GM21360 (cell line): Measurements from ENCODE around the gene CDH13.

Experiments used
- ATAC-seq: cut with Tn5 transposase; IDR thresholded peaks from one replicate; pipeline ENCODE4 v1.9.1; 2021; ENCODE audit warnings: mild to moderate bottlenecking, moderate library complexity; ENCODE audit not compliant: unreplicated experiment

Gene CDH13

DNA sequence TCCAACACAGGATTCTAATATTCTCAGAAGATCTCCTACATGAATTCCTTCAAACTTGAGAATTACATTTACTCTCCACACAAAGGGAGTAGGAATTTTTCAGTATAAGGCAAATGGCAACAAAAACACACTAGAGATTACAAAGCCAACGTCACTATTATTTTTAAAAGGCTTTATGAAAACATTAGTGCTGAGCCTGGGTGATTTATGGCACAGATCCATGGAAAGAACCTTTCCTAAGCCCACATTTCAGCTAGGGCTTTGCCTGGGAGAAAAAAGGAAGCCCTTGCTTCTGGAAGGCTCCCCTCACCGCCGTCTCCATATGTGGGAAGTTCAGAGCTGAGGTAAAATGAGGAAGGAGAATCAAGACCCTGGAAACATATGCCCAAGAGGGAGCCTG is 681.6 kb downstream of the CDH13 start:
- ATAC-seq: no peak

DNA sequence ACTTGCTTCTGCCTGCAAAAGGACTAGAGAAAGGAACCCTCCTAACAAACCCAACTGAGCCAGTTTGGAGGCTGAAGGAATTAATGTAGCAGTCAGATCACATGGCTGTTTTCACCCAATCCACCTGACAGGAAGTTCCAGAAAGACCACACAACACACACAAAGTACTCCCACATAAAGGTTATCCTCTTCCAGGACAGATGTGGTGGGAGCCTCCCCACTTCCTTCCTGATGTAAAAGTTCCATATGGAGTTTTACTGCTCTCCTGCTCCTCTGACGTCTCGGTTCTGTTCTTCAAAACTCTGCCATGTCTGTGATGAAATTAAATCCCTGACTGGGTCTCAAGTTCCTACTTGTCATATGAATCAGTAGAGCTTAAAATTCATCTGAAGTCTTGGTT is 684.0 kb downstream of the CDH13 start:
- ATAC-seq: no peak

DNA sequence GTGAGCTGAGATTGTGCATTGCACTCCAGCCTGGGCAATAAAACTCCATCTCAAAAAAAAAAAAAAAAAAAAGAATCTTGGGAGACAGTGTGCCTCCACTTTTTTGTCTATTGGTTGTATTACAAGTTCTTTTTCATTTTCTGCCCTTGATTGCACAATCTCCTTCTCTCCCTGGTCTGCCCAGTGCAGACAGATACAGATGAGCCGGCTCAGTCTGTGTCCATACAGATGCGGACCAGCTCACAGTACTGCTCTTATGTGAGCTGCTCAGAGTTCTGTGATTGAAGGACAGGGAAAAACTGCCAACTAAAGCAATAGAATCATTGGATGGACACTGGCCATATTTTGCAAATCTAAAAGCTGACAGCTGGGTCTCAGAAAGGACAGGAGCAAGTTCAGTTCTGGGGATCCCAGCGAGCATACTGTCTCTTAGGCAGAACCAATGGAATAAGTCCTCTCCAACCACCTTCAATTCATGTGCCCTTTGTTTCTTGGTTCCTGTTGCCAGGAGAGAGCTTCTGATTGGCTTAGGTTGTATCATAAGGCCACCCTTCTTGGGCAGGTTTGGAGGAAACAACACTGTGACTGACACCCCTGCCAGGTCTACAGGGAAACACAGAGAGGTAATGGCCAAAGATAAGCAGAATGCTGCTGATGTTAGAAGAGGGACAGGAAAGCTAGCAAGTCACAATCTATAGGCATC is 685.4 kb downstream of the CDH13 start:
- no peak for ATAC-seq

DNA sequence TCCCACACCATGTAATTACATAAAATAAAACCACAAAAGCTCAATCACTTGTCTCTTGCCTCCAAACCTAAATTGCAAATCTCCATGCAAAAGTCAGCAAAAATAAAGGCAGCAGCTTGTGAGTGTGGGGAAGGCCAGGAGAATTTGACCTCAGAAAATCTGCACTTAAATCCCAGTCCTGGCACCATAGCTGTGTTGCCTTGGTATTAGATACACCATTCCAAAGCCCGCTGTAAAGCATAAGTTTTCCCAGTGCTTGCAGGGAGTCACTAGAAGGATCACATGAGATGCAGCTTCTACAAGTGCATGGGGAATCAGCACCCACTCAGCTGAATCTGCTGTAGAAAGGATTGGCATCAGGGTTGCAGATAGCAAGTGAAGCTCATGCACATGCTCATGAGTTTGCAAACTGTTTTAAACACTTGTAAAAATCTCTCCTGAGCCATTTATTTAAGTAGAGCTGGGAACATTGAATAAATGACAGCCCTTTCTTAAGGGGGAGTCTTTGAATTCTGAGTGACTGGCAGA is 686.0 kb downstream of the CDH13 start:
- no peak for ATAC-seq

DNA sequence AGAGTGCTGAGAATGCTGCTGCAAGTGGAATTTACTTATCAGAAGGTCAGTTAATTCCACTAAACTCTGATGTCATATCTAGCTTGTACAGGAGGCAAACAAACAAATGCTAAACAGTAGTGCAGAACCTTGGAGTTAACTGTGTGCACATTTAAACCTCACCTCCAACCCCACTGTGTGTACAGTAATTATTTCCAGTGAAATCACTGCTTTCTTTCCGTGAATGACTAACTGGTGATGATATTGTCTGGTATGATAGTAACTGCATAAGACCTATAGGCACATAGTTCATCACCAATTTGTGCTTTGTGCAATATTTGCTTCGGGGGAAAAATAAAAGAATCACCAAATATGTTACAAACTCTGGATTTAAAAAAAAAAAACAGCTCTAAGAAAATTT is 688.5 kb downstream of the CDH13 start:
- no peak for ATAC-seq

DNA sequence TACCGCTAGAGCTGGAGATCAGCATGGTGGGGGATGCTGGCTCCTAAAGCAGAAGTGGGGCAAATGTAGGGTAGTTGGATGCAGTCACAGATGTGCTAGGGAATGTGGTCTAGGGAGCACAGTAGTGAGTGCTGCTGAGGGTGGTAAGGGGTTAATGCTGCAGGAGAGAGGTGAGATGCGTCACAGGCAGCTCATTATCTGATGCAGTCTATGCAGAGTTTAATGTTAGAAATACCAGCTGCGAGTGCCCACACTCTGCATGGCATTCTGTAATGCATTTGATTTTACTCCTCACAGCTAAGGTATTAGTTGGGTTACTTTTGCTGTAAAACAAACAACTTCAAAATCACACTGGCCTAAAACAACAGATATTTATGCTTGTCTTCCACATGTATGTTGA is 689.7 kb downstream of the CDH13 start:
- no peak for ATAC-seq

DNA sequence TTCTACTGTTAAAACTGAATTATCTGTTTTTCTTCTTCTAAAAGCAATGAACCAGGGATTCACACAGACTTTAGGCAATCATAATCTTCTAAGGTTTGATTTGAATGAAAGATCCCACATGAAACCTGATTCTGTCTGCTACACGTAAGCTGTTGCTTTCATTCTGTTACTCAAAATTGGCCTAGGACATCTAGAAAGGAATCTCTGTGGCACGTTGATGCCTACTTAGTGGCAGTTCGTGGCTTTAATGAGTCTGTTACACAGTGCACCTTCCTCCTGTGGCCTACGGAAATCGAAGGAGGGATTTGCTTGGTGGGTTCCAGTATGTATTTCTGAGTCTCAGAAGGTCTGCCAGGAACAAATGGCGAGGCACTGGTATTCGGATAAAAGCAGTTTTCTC is 691.6 kb downstream of the CDH13 start:
- no peak for ATAC-seq

DNA sequence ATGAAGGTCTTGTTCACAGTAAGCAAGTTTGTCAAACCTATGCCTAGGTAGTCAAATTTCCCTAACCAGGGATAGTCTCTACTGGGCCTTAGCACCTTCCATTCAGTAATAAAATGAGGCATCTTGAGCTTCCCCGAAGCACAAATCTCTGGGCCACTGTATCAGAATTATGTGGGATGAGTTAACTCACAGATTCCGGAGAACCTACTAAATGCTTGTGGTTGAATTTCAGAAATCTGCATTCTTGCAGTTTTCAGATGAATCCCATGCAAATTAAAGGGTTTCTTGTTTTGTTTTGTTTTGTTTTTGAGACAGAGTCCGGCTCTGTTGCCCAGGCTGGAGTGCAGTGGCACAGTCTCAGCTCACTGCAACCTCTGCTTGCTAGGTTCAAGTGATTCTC is 702.2 kb downstream of the CDH13 start:
- ATAC-seq: no peak

DNA sequence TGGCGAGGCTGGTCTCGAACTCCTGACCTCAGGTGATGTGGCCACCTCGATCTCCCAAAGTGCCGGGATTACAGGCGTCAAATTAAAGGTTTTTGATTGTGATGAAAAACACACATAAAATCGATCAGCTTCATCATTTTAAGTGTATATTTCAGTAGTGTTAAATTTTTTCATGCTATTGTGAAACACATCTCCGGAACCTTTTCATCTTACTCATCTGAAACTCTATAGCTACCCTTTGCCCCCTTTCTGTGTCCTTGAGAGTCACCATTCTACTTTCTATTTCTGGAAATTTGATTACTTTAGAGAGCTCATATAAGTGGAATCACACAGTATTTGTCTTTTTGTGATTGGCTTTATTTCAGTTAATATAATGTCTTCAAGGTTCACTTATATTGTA is 702.7 kb downstream of the CDH13 start:
- no peak for ATAC-seq

DNA sequence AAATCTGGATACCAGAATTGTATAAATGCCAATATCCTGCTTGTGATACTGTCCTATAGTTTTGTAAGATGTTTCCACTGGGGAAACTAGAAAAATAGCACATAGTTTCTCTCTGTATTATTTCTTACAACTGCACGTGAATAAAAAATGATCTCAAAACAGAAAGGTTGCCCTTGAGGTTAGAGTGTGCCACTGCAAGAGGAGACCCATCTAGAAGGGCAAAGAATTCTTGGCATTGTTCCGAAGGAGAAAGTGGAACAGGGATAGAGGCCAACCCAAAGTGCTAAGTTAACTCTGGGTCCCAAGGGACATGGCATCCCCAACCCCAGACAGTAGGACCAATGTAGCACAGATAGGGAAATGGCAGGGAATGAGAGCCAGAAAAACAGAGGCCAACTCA is 703.5 kb downstream of the CDH13 start:
- no peak for ATAC-seq

DNA sequence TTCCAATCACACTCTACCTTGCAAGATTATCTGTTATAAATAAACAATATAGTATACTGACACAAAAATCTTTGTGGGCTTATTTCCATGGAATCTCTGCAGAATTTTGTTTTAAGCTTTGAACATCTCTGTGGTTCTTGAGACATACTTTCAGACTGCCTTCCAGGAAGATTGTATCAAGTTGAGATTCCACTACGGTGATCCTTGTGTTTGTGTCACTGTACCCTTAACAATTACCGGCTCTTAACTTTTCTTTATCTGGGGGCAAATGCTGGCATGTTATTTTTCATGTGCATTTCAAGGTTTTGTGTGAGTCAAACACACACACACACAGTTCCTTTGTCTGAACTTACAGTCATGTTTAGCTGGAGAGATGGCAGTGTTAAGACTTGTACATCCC is 708.3 kb downstream of the CDH13 start:
- no peak for ATAC-seq

DNA sequence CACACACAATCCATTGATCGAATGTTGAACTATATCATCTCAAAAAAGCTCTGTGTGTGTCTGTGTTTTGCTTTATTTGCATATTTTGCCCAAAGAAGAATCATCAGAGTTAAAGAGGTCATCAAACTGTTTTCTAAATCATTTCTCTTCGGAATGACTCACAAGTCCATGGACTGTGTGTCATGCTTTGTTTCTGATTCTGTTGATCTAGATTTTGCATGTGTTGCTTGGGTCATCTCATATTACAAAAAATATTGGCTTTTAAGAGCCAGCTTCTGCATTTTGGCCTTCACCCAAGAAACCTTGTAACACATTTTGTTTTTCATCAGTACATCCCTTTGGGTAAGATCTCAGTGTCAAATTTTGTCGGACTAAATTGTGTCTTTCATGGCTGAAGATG is 709.8 kb downstream of the CDH13 start:
- ATAC-seq: no peak

DNA sequence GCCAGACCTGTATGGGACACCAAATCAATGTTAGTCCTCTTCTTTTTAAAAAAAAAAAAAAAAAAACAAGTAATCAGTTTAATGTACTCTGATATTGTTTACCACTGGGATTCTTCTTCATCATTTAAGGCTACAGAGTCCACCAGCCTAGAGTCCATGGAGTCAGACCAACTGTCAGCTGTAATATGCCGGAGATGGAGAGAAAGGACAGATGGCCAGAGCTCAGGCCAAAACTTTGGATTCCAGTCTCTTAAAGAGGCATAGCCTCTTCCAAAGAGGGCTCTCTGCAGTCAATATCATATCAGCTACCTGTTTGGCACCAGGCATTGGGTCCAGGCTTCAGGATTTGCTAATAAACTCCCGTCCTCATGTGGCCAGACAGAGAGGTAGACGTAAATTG is 711.4 kb downstream of the CDH13 start:
- ATAC-seq: no peak

DNA sequence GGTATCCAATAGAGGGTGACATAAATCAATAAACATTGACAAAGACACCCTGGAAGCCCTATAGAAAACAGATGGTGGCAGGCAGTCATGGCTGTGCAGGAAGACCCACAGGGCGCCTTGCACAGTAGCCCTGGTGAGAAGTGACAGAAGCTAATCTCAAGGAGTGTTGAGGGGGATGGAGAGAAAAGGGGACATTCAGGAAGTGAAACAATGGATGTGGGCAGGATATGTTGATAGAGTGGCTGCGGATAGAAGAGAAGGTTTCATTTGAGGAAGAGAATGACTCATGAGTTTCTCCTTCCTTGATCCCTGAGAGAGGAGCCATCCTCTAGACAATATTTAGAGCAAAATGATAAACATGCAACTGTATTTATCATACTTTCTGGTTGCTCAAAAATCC is 712.2 kb downstream of the CDH13 start:
- ATAC-seq: no peak

DNA sequence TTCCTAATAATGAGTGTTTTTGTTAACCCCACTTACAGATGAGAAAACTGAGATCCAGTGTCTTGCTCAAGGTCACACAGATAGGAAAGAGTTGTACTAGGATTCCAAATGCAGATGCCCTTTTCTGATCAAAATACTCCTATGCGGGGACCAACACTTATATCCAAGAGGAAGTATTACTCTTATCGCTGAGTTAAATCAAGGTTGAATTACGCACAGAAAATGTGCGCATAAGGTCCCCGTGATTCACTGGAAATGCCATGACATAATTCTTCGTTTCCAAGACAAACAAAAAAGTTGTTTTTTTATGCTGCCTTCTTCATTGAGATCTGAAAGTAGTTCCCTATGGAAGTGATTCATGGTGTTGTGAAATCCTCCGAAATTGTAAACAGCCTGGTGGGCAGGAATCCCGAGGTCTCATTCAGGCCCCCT is 717.2 kb downstream of the CDH13 start:
- ATAC-seq: no peak

DNA sequence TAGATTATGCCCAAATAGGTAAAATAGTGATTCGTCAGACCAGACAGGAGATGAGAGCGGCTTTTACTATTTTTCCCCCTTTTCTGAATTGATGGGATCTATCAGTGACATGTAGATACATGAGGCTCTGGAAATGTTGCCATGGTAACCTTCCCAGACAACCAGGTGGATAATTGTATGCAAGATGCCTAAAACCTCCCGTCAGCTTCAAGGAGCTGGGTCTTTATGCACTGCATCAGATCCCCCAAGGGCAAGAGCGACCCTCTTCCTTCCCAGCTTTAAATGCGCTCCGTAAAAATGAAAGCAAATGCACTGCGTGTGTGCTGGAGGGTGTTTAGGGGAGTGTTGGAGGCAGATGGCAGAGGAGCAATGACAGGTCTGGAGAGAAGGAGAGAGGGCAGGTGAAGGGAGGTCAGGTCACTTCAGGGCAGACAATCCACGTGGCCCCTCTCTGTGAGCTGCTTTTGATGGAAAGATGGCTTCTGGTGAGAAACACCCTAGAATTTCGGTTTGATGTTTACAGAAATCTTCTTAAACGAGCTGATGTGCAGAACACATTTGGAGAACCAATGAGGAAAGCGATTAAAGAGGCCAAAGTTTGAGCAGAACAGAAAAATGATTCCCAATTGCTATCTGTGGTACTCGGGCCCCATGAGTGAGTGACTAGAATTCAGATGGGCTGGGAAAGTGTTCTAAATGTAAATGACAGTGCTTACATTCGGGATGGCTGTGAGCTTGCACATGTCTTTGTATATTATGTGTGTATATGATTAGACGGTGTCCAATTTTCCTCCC is 719.3 kb downstream of the CDH13 start:
- no peak for ATAC-seq

DNA sequence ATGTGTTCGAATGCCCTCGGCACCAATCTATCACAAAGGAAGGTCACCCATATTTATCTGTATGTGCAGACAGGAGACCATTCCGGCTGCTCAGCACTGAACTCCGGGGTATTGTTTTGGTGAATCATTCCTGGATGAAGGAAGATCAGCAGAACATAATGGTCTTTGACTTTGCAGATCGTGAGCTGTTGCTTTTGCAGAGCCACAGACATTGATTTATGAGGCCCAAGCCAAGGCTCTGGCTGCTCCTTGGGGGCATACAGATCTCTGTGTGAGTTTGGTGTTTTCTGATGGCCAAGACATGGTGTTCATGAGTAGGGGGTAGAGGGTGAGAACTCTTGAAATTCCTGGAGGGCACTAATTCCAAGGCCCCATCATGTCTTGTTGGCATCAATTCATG is 722.2 kb downstream of the CDH13 start:
- no peak for ATAC-seq

DNA sequence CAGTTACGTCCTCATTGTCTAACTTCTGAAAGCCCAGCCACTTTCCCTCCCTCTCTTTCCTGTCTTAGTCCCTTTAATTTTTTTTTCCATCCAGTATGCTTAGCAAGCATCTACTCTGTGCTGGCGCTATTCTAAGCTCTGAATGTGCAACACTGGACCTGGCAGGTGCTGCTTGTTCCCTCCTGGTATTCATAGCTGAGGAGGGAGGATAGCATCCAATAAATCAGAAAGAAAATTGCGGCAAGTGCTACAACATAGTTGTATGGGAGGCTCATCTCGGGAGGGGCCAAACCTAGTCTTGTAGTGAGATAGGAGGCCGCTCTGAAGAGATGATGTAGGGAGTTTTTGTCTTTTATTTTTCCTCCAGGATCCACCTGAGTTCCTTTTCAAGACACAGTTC is 723.7 kb downstream of the CDH13 start:
- no peak for ATAC-seq

DNA sequence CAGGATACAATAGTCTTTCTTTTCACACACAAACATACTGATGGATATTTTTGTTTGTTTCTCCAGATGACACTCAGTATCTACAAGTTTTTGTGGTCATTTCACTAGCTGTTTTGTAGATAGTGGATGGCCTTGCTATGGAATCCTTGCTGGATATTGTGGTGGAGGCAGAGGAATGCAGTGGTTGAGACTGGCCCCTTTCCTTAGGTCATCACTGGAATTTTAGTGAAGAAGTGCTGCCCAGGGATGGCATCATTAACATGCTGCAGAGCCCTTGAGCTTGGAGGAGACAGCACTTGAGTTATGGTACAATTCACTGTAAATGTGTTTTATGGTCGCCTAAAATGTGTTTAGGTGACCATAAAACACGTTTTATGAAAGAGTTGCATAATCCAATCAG is 725.1 kb downstream of the CDH13 start:
- no peak for ATAC-seq

DNA sequence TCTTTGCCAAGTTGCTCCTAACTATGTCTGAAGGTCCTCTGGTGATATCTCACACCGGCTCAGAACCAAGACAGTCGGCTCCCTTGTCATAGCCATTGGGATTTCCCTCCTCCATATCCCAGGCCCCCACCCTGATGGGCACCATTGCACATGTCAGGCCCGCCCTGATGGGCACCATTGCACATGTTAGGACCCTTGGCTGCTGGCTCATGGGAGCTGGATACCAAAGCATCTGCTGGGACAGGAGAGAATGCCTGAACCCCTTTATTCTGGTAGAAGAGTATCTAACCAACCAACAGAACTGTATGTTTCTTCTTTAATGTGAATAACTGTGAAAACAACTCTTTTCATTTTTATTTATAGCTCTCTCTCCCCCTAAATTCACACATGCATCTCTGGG is 726.5 kb downstream of the CDH13 start:
- no peak for ATAC-seq

DNA sequence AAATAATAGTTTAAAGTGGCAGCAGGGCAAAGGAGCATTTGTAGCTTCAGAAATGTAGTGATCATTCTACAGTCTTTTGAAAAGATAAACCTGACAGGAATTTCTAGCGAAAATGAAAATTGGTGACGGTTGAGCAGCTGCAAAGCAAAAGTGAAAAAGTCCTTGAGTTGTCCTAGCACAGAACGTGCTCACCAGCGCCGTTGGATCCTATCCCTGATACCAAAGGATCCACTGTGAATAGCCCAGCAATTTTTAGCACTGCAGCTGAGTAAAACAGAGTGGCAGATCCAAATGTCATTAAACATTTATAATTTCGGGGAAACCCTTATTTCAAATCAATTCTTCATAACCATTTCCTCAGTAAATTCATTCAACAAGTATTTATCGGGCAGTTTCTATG is 727.2 kb downstream of the CDH13 start:
- ATAC-seq: no peak

DNA sequence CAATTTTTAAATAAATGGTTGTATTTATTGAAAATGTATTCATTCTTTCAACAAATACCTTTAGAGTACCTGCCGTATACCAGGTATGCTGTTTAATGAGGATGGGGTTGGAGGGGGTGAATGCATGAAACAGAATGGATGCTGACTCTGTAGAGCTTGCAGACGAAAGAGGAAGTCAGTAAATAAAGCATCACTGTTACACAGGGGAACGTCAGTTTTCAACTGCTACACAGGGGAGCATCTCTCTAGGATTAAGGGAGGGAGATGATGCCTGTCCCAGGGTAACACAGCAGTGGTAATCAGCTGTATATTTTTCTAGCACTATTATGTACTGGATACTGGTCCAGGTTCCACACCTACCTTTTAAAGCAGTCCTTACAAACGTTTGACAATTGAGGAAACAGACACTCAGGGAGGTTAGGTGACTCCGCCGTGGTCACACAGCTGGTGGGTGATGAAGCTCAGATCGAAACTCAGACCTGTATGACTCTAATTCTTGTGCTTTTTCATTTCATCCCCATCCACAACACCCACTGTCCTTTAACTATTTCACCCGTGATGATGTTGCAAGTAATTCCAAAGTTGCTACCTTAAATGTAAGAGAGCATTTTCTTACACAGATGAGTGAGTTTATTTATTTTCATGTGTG is 728.9 kb downstream of the CDH13 start:
- no peak for ATAC-seq
